Body of pancreas (tissue), 4 donors: ENCODE results near the gene ARL16. TPM values are rescaled to one million over a fixed set of nuclear protein-coding genes. Genes with fewer than 3 reads are reported as not detected.
"Not testable (repeated sequence)": the region's sequence is repeated elsewhere in the genome, so short reads cannot be mapped to it uniquely, and the experiment has no call there.

Source experiments
- ATAC-seq: fragments of 150-250 bp; one replicate; pipeline ENCODE4 v1.9.1; 2016
- DNase-seq, 4 donors: peaks; one replicate each; pipeline ENCODE4 v3.0.0-alpha.2; 2019
- H3K27ac ChIP-seq, 4 donors: fragments of 200-600 bp; sonication (generic); 1 replicate in 3 of 4; 2 replicates in 1 of 4; pipeline versions ENCODE4 v1.5.1 to v1.6.1; 2016 to 2019; ENCODE audit warnings: mild to moderate bottlenecking in 1 of 4, mixed read lengths in 1 of 4, moderate library complexity in 1 of 4
- H3K27me3 ChIP-seq, 2 donors: fragments of 200-600 bp; sonication (generic); one replicate each; pipeline ENCODE4 v1.6.0; 2016; ENCODE audit warnings: mild to moderate bottlenecking in 1 of 2
- H3K36me3 ChIP-seq, 2 donors: fragments of 200-600 bp; sonication (generic); replicated peaks in 1 of 2; 2 replicates each; pipeline ENCODE4 v1.5.1; 2016; ENCODE audit warnings: low read depth in 2 of 2; ENCODE audit not compliant: insufficient read depth in 1 of 2
- H3K4me1 ChIP-seq: fragments of 200-600 bp; sonication (generic); one replicate; pipeline ENCODE4 v1.6.0; 2016
- H3K4me3 ChIP-seq, 2 donors: fragments of 200-600 bp; sonication (generic); 1 replicate in 1 of 2; 2 replicates in 1 of 2; pipeline ENCODE4 v1.5.1; 2016 to 2019
- H3K9me3 ChIP-seq, 3 donors: fragments of 200-600 bp; sonication (generic); 1 replicate in 2 of 3; 2 replicates in 1 of 3; pipeline ENCODE4 v1.5.1; 2016
- POLR2A ChIP-seq, 3 donors: fragments of 450-650 bp; IDR thresholded peaks; one replicate each; pipeline ENCODE4 v1.6.1; 2016; ENCODE audit warnings: antibody characterized with exemption in 3 of 3, mild to moderate bottlenecking in 2 of 3
- WGBS, 2 donors: methylation state at CpG; one replicate each; pipeline ENCODE4 v1.1.5; 2017; 5-methylcytosine and 5-hydroxymethylcytosine counted together
- intact Hi-C: fragments of 100-400 bp; cut with DNase I; formaldehyde crosslinking; loops from one replicate; pipeline ENCODE4 v1.15.1; 2023
- total RNA-seq, 2 donors: library from RNA; depleted of rRNA; stranded (reverse); fragments of >200 nt; gene quantifications; one replicate each; pipeline ENCODE4 v1.1.0, GENCODE V29; 2016
- TF ChIP-seq, protein P1 (sequence below), 7 experiments: fragments of 450-650 bp in 4 of 7; fragments of 200-600 bp in 3 of 7; sonication (generic) in 3 of 7; IDR thresholded peaks; one replicate each; pipeline ENCODE4 v1.5.1; 2016 to 2019; ENCODE audit warnings: antibody characterized with exemption in 7 of 7

Gene ARL16
- total RNA-seq, 2 donors from 2014 or later: 22.8 to 47.1 TPM

DNA sequence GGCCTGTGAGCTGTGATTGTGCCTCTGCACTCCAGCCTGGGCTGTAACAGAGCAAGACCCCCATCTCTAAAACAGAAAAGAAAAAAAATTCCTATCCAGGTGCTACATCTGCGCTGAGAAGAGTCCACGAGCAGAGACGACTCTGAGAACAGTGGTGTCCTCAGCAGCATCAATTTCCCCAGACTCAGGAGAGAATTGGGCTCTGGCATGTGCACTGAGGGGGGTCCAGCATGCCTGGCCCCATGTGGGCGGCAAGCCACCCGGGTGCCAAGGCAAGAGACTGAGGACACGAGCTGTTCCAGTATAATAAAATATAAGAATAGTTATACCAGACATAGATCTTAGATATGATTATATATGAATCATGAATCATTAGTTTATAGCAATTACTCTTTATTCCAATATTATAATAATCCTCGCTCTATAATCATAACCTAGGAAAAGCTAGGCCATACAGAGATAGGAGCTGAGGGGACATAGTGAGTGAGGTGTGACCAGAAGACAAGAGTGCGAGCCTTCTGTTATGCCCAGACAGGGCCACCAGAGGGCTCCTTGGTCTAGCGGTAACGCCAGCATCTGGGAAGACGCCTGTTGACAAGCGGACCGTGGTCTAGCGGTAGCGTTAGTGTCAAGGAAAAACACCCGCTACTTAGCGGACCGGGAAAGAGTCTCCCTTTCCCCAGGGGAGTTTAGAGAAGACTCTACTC lies 7.9 kb downstream of the ARL16 start:
- DNase-seq: peak; percentile 49 to 55 (median 52)
- H3K4me1 ChIP-seq, intact Hi-C loops, ATAC-seq, H3K27me3 ChIP-seq, H3K4me3 ChIP-seq, H3K27ac ChIP-seq, H3K9me3 ChIP-seq: not testable (repeated sequence)
- TF ChIP-seq, protein P1, sequence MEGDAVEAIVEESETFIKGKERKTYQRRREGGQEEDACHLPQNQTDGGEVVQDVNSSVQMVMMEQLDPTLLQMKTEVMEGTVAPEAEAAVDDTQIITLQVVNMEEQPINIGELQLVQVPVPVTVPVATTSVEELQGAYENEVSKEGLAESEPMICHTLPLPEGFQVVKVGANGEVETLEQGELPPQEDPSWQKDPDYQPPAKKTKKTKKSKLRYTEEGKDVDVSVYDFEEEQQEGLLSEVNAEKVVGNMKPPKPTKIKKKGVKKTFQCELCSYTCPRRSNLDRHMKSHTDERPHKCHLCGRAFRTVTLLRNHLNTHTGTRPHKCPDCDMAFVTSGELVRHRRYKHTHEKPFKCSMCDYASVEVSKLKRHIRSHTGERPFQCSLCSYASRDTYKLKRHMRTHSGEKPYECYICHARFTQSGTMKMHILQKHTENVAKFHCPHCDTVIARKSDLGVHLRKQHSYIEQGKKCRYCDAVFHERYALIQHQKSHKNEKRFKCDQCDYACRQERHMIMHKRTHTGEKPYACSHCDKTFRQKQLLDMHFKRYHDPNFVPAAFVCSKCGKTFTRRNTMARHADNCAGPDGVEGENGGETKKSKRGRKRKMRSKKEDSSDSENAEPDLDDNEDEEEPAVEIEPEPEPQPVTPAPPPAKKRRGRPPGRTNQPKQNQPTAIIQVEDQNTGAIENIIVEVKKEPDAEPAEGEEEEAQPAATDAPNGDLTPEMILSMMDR (IDR thresholded peaks at IDR 0.05): peak; percentile 36 to 68 (median 65)
- H3K36me3 ChIP-seq: peaks cover 0 to 18% of the 10 kb centered on the region in 2 donors
- WGBS, 2 donors: 30 to 33% methylated on average over 16 to 18 of the region's 18 CpGs

DNA sequence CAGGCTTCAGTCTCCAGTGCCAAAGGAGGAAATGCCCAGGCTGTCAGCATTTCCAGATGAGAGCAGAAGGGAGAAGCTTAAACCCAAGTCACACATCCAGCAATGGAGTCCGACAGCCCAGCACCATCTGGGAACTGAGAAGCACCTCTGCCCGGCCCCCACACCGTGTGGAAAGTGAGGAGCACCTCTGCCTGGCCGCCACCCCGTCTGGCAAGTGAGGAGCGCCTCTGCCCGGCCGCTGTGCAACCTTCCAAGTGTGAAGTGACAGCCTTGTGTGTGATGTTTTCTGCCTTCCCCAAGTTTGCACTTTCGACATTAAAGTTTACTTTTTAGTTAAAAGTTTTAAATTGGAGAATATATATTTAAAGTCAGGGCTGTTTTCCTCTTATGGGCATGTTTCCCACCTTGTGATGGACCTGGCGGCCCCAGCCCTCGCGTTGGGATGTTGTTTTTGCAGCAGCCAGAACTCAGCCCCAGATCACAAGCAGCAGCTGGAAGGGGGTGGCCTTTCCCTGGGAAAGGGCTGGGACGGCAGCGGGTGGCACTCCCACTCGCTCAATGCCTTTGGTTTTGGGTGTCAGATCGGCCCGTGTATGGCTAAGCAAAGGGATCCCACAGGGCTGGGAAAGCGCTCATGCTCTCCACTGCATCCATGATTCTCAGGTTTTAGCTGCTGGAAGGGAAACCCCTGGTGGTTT lies 9.9 kb downstream of the ARL16 start:
- intact Hi-C loops: no loop called here
- Histone ChIP-seq H3K4me3 (no peak overlapping the region), H3K27ac (no peak overlapping the region), H3K27me3 (no peaks in the 10 kb centered on the region), H3K9me3 (no peaks in the 10 kb centered on the region), H3K36me3 (peaks cover 0 to 20% of the 10 kb centered on the region in 2 donors), H3K4me1 (no peaks in the 10 kb centered on the region)
- no peak for ATAC-seq
- no peak for DNase-seq
- WGBS, 2 donors: 82 to 88% methylated on average over 18 of the region's 18 CpGs
- TF ChIP-seq, protein P1 (IDR thresholded peaks at IDR 0.05): no peak
- TF ChIP-seq POLR2A (IDR thresholded peaks at IDR 0.05): no peak

DNA sequence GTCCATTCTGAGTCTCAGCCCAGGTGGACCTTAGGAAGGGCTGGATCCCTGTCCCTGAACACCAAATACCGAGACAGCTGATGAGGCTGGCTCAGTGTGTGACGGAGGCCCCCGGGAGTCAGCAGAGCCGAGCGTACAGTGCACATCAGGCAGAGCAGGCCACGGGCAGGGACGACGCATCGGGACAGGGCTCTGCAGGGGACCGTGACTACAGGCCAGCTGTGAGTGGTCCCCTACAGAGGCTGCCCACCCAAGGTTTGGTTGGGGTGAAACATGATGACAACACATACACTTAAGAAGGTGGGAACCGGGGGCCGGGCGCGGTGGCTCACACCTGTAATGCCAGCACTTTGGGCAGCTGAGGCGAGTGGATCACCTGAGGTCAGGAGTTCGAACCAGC lies 10.6 kb downstream of the ARL16 start:
- ATAC-seq (no peak), DNase-seq (no peak)
- Histone ChIP-seq H3K4me3 (no peak overlapping the region), H3K9me3 (no peaks in the 10 kb centered on the region), H3K27ac (no peak overlapping the region), H3K36me3 (peaks cover 0 to 20% of the 10 kb centered on the region in 2 donors), H3K4me1 (peaks cover under 1% of the 10 kb centered on the region), H3K27me3 (no peaks in the 10 kb centered on the region)
- intact Hi-C loops: no loop called here
- TF ChIP-seq, protein P1 (IDR thresholded peaks at IDR 0.05): no peak
- TF ChIP-seq POLR2A (IDR thresholded peaks at IDR 0.05): no peak
- 88 to 96% methylated on average over 14 to 16 of the region's 16 CpGs for WGBS, 2 donors

DNA sequence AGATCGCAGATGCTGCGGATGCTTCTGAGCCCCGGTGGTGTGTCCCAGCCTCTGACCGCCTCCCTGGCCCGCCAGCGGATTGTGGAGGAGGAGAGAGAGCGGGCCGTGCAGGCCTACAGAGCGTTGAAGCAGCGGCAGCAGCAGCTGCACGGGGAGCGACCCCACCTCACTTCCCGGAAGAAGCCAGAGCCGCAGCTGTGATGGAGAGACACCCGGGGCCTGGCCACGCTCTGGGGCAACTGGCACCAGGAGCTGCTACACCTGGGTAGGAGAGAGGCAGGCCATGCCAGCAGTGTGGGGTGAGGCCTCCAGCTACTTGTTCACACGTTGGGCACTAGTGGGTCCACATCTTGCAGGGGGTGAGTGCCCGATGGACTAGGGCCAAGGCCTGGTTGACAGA lies 11.1 kb downstream of the ARL16 start:
- no peak for DNase-seq
- no peak for TF ChIP-seq POLR2A (IDR thresholded peaks at IDR 0.05)
- intact Hi-C loops: no loop called here
- no peak for ATAC-seq
- Histone ChIP-seq H3K27me3 (no peaks in the 10 kb centered on the region), H3K36me3 (peaks cover 0 to 20% of the 10 kb centered on the region in 2 donors), H3K9me3 (no peaks in the 10 kb centered on the region), H3K4me1 (peaks cover 5% of the 10 kb centered on the region), H3K4me3 (no peak overlapping the region), H3K27ac (no peak overlapping the region)
- WGBS, 2 donors: 91% methylated on average over 15 to 18 of the region's 18 CpGs

DNA sequence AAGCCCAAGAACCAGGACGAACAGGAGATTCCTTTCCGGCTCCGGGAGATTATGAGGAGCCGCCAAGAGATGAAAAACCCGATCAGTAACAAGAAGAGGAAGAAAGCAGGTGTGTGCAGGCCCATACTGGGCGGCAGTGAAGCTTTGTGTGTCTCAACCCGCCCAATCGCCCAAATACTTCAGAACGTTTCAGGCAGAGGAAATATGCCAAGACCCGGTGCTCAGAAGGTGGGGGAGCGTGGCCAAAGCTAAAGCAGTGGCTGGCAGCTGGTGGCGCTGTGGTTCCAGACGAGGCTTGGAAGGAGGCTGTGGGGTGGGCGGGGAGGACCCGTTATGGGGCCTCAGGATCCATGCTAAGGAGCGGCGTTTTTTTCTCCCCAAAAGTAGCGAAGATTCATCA lies 15.8 kb downstream of the ARL16 start:
- H3K36me3 ChIP-seq: peaks cover 0 to 17% of the 10 kb centered on the region in 2 donors
- peaks cover 19% of the 10 kb centered on the region for H3K4me1 ChIP-seq
- 79 to 83% methylated on average over 18 of the region's 18 CpGs for WGBS, 2 donors
- no peak for ATAC-seq
- no peaks in the 10 kb centered on the region for H3K9me3 ChIP-seq
- H3K27me3 ChIP-seq: no peaks in the 10 kb centered on the region
- intact Hi-C loops: no loop called here
- H3K4me3 ChIP-seq: no peak overlapping the region
- no peak for TF ChIP-seq POLR2A (IDR thresholded peaks at IDR 0.05)
- DNase-seq: no peak
- H3K27ac ChIP-seq: no peak overlapping the region
